Endothelial cell of umbilical vein (primary cell): ENCODE results near the gene ACO2. TPM values are rescaled to one million over a fixed set of nuclear protein-coding genes. Genes with fewer than 3 reads are reported as not detected.

Experiments used
- BruUV-seq: library from RNA; stranded (reverse); fragments of 400-500 nt; replicated peaks from 2 replicates; lab custom pipeline; 2021; lab: Mats Ljungman, UMichigan
- CTCF ChIA-PET: fragments of 300-600, 350-600 bp; sonication (Branson Sonifier 250); formaldehyde crosslinking; loops from one replicate; lab custom pipeline; 2021; ENCODE audit warnings: antibody characterized with exemption, inconsistent platforms; lab: Charles Lee
- POLR2A ChIA-PET: fragments of 300-600, 350-600 bp; sonication (Branson Sonifier 250); formaldehyde crosslinking; loops from one replicate; lab custom pipeline; 2021; ENCODE audit warnings: antibody characterized with exemption, inconsistent platforms; lab: Charles Lee
- DNase-seq: peaks from one replicate; pipeline ENCODE4 v3.0.0-alpha.2; 2011; ENCODE audit warnings: low read depth, low spot score
- FAIRE-seq: peaks from 2 replicates; lab custom pipeline; 2011; peaks lifted over from hg19 to GRCh38; lab: Jason Lieb, UNC
- H2AFZ ChIP-seq: 2 replicates; pipeline ENCODE4 v1.6.0; 2012; ENCODE audit warnings: low read depth, low read length, control low read depth, inconsistent platforms
- H3K27ac ChIP-seq: 2 replicates; pipeline ENCODE4 v1.5.1; 2011; ENCODE audit warnings: low read depth, mild to moderate bottlenecking, control low read depth, low read length, moderate library complexity; ENCODE audit not compliant: insufficient read depth
- H3K27me3 ChIP-seq, 2 experiments: 2 replicates each; pipeline versions ENCODE4 v1.6.0 to v1.6.1; 2011; ENCODE audit warnings: low read length in 2 of 2, mixed read lengths in 1 of 2; ENCODE audit not compliant: control insufficient read depth in 2 of 2, insufficient read depth in 2 of 2
- H3K36me3 ChIP-seq, 2 experiments: 2 replicates in 1 of 2; 3 replicates in 1 of 2; pipeline ENCODE4 v1.5.1; 2011; ENCODE audit warnings: low read length in 2 of 2, mild to moderate bottlenecking in 1 of 2, moderate library complexity in 1 of 2; ENCODE audit not compliant: control insufficient read depth in 2 of 2, insufficient read depth in 2 of 2; ENCODE audit errors: extremely low read depth in 1 of 2
- H3K4me1 ChIP-seq: 3 replicates; pipeline ENCODE4 v1.5.1; 2011; ENCODE audit warnings: mild to moderate bottlenecking, low read length; ENCODE audit not compliant: control insufficient read depth, insufficient read depth; ENCODE audit errors: extremely low read depth
- H3K4me2 ChIP-seq: 2 replicates; pipeline ENCODE4 v1.6.1; 2011; ENCODE audit warnings: low read length, control low read depth, mixed read lengths; ENCODE audit not compliant: insufficient read depth
- H3K4me3 ChIP-seq, 3 experiments: fragments of 200-600 bp in 1 of 3; sonication (generic), shearing (Covaris generic) in 1 of 3; replicated peaks in 1 of 3; 2 replicates each; pipeline ENCODE4 v1.5.1; 2011 to 2016; ENCODE audit warnings: control low read depth in 3 of 3, low read length in 3 of 3, mild to moderate bottlenecking in 2 of 3, inconsistent platforms in 1 of 3, low read depth in 1 of 3, moderate library complexity in 1 of 3; ENCODE audit not compliant: insufficient read depth in 1 of 3
- H3K79me2 ChIP-seq: 2 replicates; pipeline ENCODE4 v1.6.0; 2012; ENCODE audit warnings: low read length, inconsistent platforms; ENCODE audit not compliant: control insufficient read depth, insufficient read depth
- H3K9ac ChIP-seq: replicated peaks from 2 replicates; pipeline ENCODE3; 2011; ENCODE audit warnings: low read length, control low read depth; ENCODE audit not compliant: insufficient read depth; ENCODE audit errors: extremely low read depth
- H3K9me1 ChIP-seq: replicated peaks from 3 replicates; pipeline ENCODE4 v1.6.0; 2011; ENCODE audit warnings: mild to moderate bottlenecking, low read length; ENCODE audit not compliant: control insufficient read depth, insufficient read depth; ENCODE audit errors: extremely low read depth
- H3K9me3 ChIP-seq: replicated peaks from 2 replicates; pipeline ENCODE4 v1.5.1; 2012; ENCODE audit warnings: low read length, inconsistent platforms; ENCODE audit not compliant: control insufficient read depth, insufficient read depth
- H4K20me1 ChIP-seq: replicated peaks from 2 replicates; pipeline ENCODE3; 2011; ENCODE audit warnings: mild to moderate bottlenecking, low read length; ENCODE audit not compliant: control insufficient read depth, insufficient read depth; ENCODE audit errors: extremely low read depth
- EZH2 ChIP-seq: IDR thresholded peaks from 2 replicates; pipeline ENCODE4 v1.6.1; 2012; ENCODE audit warnings: borderline replicate concordance, low read depth, mild to moderate bottlenecking, moderate library complexity, low read length, inconsistent platforms; ENCODE audit not compliant: severe bottlenecking
- FOS ChIP-seq: IDR thresholded peaks from 2 replicates; pipeline ENCODE4 v1.6.1; 2011; ENCODE audit warnings: mild to moderate bottlenecking, low read length, moderate library complexity, borderline replicate concordance; ENCODE audit not compliant: insufficient read depth
- GATA2 ChIP-seq: IDR thresholded peaks from 2 replicates; pipeline ENCODE4 v1.7.0; 2011; ENCODE audit warnings: low read depth, mild to moderate bottlenecking, moderate library complexity, mixed read lengths, low read length; ENCODE audit not compliant: insufficient read length, insufficient read depth
- JUN ChIP-seq: IDR thresholded peaks from 2 replicates; pipeline ENCODE4 v1.6.1; 2011; ENCODE audit warnings: borderline replicate concordance, low read depth; ENCODE audit not compliant: insufficient read length, insufficient read depth
- MAX ChIP-seq: IDR thresholded peaks from 2 replicates; pipeline ENCODE4 v1.6.1; 2011; ENCODE audit not compliant: insufficient read depth, insufficient read length
- MYC ChIP-seq: IDR thresholded peaks from one replicate; pipeline ENCODE4 v1.6.1; 2011; ENCODE audit warnings: mild to moderate bottlenecking, low read depth, low read length
- POLR2A ChIP-seq: IDR thresholded peaks from 2 replicates; pipeline ENCODE4 v1.6.1; 2012; ENCODE audit warnings: low read depth, mild to moderate bottlenecking, control low read depth, low read length
- POLR2AphosphoS5 ChIP-seq: IDR thresholded peaks from 2 replicates; pipeline ENCODE4 v1.6.1; 2012; ENCODE audit warnings: low read depth, mild to moderate bottlenecking, control low read depth, low read length, moderate library complexity; ENCODE audit not compliant: insufficient read depth
- dilution Hi-C: fragments of 300-500 bp; cut with MboI; formaldehyde crosslinking; loops from one replicate; pipeline ENCODE4 v1.15.0; 2019; ENCODE audit warnings: low sequenced_read_pairs; ENCODE audit not compliant: extremely low pct_ligation_motif_present
- intact Hi-C: fragments of 100-400 bp; cut with micrococcal nuclease; formaldehyde crosslinking; loops from one replicate; pipeline ENCODE4 v1.10.0; 2022
- polyA plus RNA-seq, 4 experiments: library from polyadenylated mRNA; depleted of rRNA in 3 of 4; stranded (reverse) in 3 of 4; unstranded in 1 of 4; fragments of >200 nt; gene quantifications; 2 replicates each; pipeline versions ENCODE4 v1.2.1 to v1.2.3, GENCODE V29; 2011 to 2012; ENCODE audit warnings: missing spikeins in 1 of 4
- total RNA-seq: library from RNA; stranded (reverse); gene quantifications from 2 replicates; pipeline ENCODE4 v1.2.3, GENCODE V29; 2021
- TF ChIP-seq, protein P1 (sequence below), 2 donors: IDR thresholded peaks; 1 replicate in 1 of 2; 2 replicates in 1 of 2; pipeline ENCODE4 v1.5.1; 2011; ENCODE audit warnings: low read length in 2 of 2, mild to moderate bottlenecking in 2 of 2, moderate library complexity in 2 of 2, control low read depth in 1 of 2, inconsistent platforms in 1 of 2, low read depth in 1 of 2; ENCODE audit not compliant: insufficient read depth in 1 of 2; ENCODE audit errors: extremely low read depth in 1 of 2

Gene ACO2
- total and polyA plus RNA-seq, 2 donors (not counting 3 experiments of a cell fraction or from before 2014, with no cell fraction given): 63.8 to 79.7 TPM

DNA sequence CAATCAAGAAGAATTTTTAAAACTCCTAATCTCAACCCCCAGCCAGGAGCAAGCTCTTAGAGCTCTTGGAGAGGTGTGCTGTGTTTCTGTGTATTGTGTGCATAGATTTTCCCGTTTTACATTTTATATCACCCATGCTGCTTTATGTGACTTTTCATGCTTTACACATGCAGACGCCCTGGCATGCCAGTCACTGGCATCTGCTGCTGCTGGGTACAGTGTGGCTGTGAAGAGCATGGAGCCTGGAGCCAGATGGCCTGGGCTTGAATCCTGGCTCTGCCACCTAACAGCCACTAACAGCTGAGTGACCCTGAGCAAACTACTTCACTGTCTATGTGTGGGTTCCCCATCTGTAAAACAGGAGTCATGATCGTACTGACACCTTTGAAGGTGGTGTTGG is 52.2 kb downstream of the ACO2 start:
- no peaks in the 10 kb centered on the region for H3K9me3 ChIP-seq
- BruUV-seq: no TSS peak
- TF ChIP-seq FOS (no peak), MAX (no peak), JUN (no peak), MYC (no peak), EZH2 (no peak), POLR2A (no peak), GATA2 (no peak), POLR2AphosphoS5 (no peak)
- TF ChIP-seq, protein P1, sequence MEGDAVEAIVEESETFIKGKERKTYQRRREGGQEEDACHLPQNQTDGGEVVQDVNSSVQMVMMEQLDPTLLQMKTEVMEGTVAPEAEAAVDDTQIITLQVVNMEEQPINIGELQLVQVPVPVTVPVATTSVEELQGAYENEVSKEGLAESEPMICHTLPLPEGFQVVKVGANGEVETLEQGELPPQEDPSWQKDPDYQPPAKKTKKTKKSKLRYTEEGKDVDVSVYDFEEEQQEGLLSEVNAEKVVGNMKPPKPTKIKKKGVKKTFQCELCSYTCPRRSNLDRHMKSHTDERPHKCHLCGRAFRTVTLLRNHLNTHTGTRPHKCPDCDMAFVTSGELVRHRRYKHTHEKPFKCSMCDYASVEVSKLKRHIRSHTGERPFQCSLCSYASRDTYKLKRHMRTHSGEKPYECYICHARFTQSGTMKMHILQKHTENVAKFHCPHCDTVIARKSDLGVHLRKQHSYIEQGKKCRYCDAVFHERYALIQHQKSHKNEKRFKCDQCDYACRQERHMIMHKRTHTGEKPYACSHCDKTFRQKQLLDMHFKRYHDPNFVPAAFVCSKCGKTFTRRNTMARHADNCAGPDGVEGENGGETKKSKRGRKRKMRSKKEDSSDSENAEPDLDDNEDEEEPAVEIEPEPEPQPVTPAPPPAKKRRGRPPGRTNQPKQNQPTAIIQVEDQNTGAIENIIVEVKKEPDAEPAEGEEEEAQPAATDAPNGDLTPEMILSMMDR (IDR thresholded peaks at IDR 0.05; ENCODE audit: extremely low read depth in 1 of 2, insufficient read depth in 1 of 2, low read depth in 1 of 2, low read length in 2 of 2): no peak

More for the DNA sequence above, 52.2 kb downstream of the ACO2 start:
- peaks cover 0 to 27% of the 10 kb centered on the region in 2 experiments for H3K36me3 ChIP-seq
- H3K9me1 ChIP-seq: no peaks in the 10 kb centered on the region
- no peaks in the 10 kb centered on the region for H3K27me3 ChIP-seq
- no peak overlapping the region for H3K27ac ChIP-seq
- FAIRE-seq: no peak
- intact Hi-C loops (no loop called here), dilution Hi-C loops (no loop called here)
- H4K20me1 ChIP-seq: no peaks in the 10 kb centered on the region
- H3K9ac ChIP-seq: no peak overlapping the region
- H3K4me2 ChIP-seq: no peak overlapping the region
- ChIA-PET POLR2A (no interaction called here), CTCF (interaction anchor here (0.9 kb wide), 1 partner anchor 117 kb away, joined by 3 read pairs; no protein-coding TSS in a partner anchor)
- no peak overlapping the region for H3K4me3 ChIP-seq
- no peak overlapping the region for H2AFZ ChIP-seq
- no peak for DNase-seq
- peaks cover 3% of the 10 kb centered on the region for H3K4me1 ChIP-seq
- no peaks in the 10 kb centered on the region for H3K79me2 ChIP-seq
